ENCODE measurements around the gene HPGD. TPM values are rescaled to one million over a fixed set of nuclear protein-coding genes. Genes with fewer than 3 reads are reported as not detected.
A peak's percentile ranks its signal among the peaks of the same experiment; 100 is the strongest.

The HPGD gene
- total and polyA plus RNA-seq, 9 of the 15 experiments (the other 6 are each of a cell fraction or from before 2014, with no cell fraction given) = 2.3 to 8.6 (median 4.8) TPM

- no peak for TF ChIP-seq ZNF217 (CRISPR knock-in tag; IDR thresholded peaks at IDR 0.05)
- TF ChIP-seq THRAP3 (IDR thresholded peaks at IDR 0.05; ENCODE audit: borderline replicate concordance) = no peak
- TF ChIP-seq XRCC5 (IDR thresholded peaks at IDR 0.05; ENCODE audit: low read depth, low read length) = no peak
- no peak for TF ChIP-seq CHCHD3 (CRISPR knock-in tag; IDR thresholded peaks at IDR 0.05)
- TF ChIP-seq, protein P1, sequence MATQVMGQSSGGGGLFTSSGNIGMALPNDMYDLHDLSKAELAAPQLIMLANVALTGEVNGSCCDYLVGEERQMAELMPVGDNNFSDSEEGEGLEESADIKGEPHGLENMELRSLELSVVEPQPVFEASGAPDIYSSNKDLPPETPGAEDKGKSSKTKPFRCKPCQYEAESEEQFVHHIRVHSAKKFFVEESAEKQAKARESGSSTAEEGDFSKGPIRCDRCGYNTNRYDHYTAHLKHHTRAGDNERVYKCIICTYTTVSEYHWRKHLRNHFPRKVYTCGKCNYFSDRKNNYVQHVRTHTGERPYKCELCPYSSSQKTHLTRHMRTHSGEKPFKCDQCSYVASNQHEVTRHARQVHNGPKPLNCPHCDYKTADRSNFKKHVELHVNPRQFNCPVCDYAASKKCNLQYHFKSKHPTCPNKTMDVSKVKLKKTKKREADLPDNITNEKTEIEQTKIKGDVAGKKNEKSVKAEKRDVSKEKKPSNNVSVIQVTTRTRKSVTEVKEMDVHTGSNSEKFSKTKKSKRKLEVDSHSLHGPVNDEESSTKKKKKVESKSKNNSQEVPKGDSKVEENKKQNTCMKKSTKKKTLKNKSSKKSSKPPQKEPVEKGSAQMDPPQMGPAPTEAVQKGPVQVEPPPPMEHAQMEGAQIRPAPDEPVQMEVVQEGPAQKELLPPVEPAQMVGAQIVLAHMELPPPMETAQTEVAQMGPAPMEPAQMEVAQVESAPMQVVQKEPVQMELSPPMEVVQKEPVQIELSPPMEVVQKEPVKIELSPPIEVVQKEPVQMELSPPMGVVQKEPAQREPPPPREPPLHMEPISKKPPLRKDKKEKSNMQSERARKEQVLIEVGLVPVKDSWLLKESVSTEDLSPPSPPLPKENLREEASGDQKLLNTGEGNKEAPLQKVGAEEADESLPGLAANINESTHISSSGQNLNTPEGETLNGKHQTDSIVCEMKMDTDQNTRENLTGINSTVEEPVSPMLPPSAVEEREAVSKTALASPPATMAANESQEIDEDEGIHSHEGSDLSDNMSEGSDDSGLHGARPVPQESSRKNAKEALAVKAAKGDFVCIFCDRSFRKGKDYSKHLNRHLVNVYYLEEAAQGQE (IDR thresholded peaks at IDR 0.05; ENCODE audit: borderline replicate concordance) = peak; percentile 90
- TF ChIP-seq, protein P1 (CRISPR knock-in tag; IDR thresholded peaks at IDR 0.05; ENCODE audit: low read depth) = no peak
- TF ChIP-seq EHMT2 (IDR thresholded peaks at IDR 0.05) = peak; percentile 84
- TF ChIP-seq BRD9 (IDR thresholded peaks at IDR 0.05; ENCODE audit: low read depth, partially characterized antibody) = no peak
- TF ChIP-seq MIER1 (IDR thresholded peaks at IDR 0.05; ENCODE audit: low read depth) = peak; percentile 75; the same call in 1 of the 2 replicates
- no peaks in the 10 kb centered on the region for H3K9me3 ChIP-seq (replicated peaks; ENCODE audit: control insufficient read depth, insufficient read depth, low read depth, low read length)
- no peaks in the 10 kb centered on the region for H4K20me1 ChIP-seq (replicated peaks; ENCODE audit: control insufficient read depth, insufficient read depth, low read length)
Observed at GRCh38 chr4:174474457-174475075, 47.7 kb downstream of the HPGD start.

More at GRCh38 chr4:174474457-174475075, 47.7 kb downstream of the HPGD start:
- WGBS (ENCODE audit: insufficient coverage, low coverage, missing lambda C conversion rate) = 41% methylated on average over 7 of the region's 8 CpGs
- ATAC-seq (peak; percentile 49; the same call in 2 of the 3 replicates), DNase-seq (ENCODE audit: extremely low read depth in 1 of 4, low spot score in 3 of 4) (peak in 1 of 4 experiments; percentile 11), FAIRE-seq (no peak)
- no peaks in the 10 kb centered on the region for H3K9me1 ChIP-seq (ENCODE audit: control insufficient read depth, insufficient read depth, low read length)
- no peaks in the 10 kb centered on the region for H3K27me3 ChIP-seq (ENCODE audit: control insufficient read depth in 2 of 2, insufficient read depth in 2 of 2, low read length in 2 of 2)
- BruUV-seq (replicated peaks) = no TSS peak
- in situ Hi-C loops (cut with MboI) = no loop called here
- H3K4me3 ChIP-seq = no peak overlapping the region
- no peak overlapping the region for H3K4me2 ChIP-seq (ENCODE audit: insufficient read depth, low read length)
- H3K36me3 ChIP-seq (ENCODE audit: control insufficient read depth, insufficient read depth, low read length) = no peaks in the 10 kb centered on the region
- no peak overlapping the region for H3K27ac ChIP-seq (ENCODE audit: extremely low read depth, low read depth, low read length)
- ChIA-PET POLR2A (no interaction called here), CTCF (ENCODE audit: low intra/inter-chr PET ratio) (no interaction called here)
- H3K9ac ChIP-seq (ENCODE audit: insufficient read depth in 1 of 2, low read depth in 2 of 2, low read length in 2 of 2) = no peak overlapping the region
- no peaks in the 10 kb centered on the region for H3K79me2 ChIP-seq (ENCODE audit: control insufficient read depth, insufficient read depth, low read length)
- no peak overlapping the region; the same call in 1 of the 2 replicates for H2AFZ ChIP-seq (ENCODE audit: low read depth, low read length)
- intact Hi-C loops (cut with micrococcal nuclease) = no loop called here
- peaks cover 0 to 6% of the 10 kb centered on the region in 2 experiments; a peak in 2 of 5 replicates for H3K4me1 ChIP-seq (replicated peaks in 1 of 2; ENCODE audit: control insufficient read depth in 2 of 2, insufficient read depth in 2 of 2, low read length in 2 of 2)
